ENCODE data around the gene MYO1H.
"Not testable (repeated sequence)": the region's sequence is repeated elsewhere in the genome, so short reads cannot be mapped to it uniquely, and the experiment has no call there.

The MYO1H gene

GRCh38 chr12:109473526-109474270 is 126.0 kb downstream of the MYO1H start:
- DNase-seq, result not testable (repeated sequence)

GRCh38 chr12:109475121-109475520 is 127.4 kb downstream of the MYO1H start:
- no peak for DNase-seq

DNA sequence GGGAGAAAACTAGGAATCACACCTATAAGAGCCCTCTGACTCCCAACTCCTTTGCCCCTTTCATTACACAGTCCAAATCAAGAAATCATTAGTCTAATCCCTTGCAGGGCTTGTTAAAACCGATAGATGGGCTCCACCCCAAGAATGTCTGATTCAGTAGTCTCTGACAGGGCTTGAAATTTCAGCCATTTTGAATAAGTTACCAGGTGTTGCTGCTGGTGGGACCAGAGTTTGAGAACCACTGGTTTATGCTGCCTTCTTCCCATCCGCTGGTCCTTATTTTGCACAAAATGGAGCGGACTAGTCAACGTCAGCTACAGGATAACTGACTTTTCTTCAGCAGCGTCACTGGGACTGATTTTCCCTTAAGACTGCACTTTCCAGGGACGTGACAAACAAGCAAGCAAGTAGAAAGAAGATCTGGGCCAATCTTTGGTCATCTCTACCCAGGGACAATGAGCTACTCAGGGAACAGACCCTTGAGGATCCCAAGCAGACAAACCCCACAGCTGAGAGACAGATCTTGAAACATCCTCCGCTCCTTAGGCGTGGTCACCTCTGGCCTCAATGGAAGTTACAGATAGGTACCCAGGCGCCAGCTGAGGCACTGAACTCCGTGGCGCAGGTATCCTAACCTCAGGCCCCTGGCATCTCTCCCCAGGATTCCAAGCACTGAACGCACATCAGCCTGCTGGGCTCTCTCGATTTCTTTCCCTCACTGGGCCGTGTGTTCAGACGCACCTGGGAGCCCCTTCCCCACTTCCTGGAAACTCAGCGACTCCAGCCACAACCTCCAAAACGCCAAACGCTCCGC is 128.5 kb downstream of the MYO1H start:
- no peak for DNase-seq

DNA sequence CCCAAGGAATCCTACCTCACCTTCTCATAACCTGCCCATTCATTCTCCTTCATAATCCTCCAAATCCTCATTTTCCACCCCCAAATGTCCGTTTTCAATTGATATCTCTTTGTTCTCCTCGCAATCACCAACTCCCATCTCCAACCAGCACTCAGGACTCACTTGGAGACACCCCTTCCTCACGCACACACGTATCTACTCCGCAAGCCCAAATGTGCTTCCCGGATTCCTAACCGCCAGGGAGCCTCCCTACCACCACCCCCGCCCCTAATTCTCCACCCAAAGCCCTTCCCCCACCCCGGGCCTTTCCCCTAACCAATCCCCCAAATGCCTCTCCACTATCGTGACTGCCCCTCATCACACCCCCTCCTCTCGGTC is 129.1 kb downstream of the MYO1H start:
- no peak for DNase-seq

- DNase-seq, result peak; percentile 89
These were observed 129.7 kb downstream of the MYO1H start, which contains the start of the genes KCTD10 and UBE3B for GRCh38 chr12:109477185-109477962. KCTD10 (minus strand) TSS chr12:109477300; CDS start chr12:109477262, 38 bp downstream. UBE3B (plus strand) TSS chr12:109477634; CDS start chr12:109483552, 5,918 bp downstream.

GRCh38 chr12:109477963-109478315 is 130.2 kb downstream of the MYO1H start:
- no peak for DNase-seq

DNA sequence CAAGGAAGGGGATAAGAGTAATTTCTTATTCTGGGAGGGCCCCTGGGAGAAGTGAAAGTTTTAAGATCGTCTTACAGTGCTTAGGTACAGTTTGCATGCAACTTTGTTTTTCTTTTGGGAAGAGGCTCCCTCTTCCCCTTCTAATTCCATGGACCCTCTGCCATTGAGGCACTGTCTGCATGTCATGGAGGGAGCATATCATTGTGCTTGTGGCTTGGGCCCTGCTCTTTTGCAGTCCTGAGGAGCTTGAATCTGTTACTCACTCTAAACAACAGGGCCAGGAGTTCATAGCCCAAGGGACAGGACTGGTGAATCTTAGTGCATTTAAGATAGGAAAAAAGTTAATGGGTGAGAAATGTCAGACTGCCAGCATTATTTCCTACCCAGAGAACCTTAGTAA is 132.1 kb downstream of the MYO1H start:
- DNase-seq, result no peak

- DNase-seq, result no peak
These were observed 132.7 kb downstream of the MYO1H start for GRCh38 chr12:109480356-109480755.

GRCh38 chr12:109481863-109482262 is 134.2 kb downstream of the MYO1H start:
- DNase-seq, result no peak

DNA sequence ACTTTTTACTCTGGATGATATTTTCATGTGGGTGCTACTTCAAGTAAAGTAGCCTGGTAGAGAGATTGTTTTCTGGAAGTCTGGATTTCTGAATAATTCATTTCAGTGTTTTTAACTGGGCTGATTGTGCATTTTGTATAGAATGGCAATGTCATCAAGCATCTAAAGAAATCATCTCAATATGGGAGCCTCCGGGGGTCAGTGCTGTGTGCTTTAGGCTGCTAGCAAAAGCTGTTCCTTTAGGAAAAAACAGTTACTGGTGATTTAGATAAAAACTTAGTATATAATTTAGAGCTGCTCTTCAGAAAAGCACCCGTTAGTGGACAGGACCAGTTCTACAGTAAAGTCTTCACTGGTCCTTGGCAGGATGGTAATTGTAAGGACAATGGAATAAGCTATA is 134.8 kb downstream of the MYO1H start:
- DNase-seq, result no peak

DNA sequence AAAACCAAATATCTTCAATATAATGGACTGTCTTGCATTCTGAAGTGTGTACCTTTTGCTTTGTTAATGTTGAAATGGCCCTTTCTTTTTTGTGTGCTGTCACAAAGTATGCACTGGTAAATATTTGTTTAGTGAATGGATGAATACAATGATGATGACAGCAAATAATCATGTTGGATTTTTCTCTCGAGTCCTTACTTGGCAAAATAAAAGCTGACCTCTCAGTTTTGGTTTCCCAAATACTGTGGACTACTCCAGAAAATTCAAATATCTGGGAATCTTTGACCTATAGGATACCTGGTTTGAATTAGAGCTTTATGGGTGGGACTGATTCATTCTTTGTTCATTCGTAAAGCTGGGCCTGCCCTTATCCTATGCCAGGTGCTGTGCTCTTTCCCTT is 135.2 kb downstream of the MYO1H start:
- no peak for DNase-seq

DNA sequence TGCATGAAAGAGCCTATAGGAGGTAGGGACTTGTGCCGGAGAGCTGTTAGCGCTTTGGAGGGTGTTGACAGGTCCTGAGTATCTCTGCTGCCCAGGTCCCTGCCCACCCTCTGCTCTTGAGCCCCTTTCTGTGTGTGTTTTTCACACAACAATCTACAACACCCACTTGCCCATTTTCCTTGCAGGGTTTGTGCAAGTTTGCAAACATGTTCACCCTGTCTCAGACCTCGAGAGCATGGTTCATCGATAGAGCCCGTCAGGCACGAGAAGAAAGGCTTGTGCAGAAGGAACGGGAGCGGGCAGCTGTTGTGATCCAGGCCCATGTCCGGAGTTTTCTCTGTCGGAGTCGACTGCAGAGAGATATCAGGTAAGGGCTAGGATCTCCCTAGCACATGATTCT is 135.6 kb downstream of the MYO1H start:
- DNase-seq, result no peak

- DNase-seq, result no peak
These were observed 137.5 kb downstream of the MYO1H start for GRCh38 chr12:109485201-109485600.

- no peak for DNase-seq
These were observed 139.7 kb downstream of the MYO1H start for GRCh38 chr12:109487181-109488050.

DNA sequence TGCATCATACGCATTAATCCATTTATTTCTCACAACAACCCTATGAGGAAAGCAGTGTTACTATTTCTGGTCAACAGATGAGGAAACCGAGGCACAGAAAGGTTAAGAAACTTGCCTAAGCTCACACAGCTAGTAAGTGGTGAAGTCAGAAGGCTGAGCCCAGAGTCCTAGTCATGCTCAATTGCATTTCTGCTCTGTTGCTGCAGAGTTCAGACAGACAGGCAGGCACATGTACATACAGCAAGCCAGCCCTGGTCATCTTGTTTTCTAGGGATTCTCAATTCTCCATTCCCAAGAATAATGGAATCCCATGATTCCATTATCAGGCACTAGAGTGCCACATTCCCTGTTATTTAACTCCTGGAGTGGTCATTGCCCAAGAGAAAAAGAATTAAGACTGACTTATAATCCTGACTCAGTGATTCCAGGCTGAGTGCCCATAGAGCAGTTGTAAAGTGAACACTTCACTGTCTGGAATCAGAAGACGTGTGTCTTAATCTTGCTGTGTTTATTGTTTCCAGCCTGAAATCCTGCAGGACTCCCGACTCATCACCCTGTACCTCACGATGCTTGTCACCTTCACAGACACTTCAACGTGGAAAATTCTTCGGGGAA is 140.5 kb downstream of the MYO1H start:
- no peak for DNase-seq

- DNase-seq, result no peak
These were observed 141.6 kb downstream of the MYO1H start for GRCh38 chr12:109489016-109489954.

- DNase-seq, result no peak
These were observed 142.4 kb downstream of the MYO1H start for GRCh38 chr12:109489955-109490565.

GRCh38 chr12:109491671-109492070 is 144.0 kb downstream of the MYO1H start:
- DNase-seq, result no peak

GRCh38 chr12:109492371-109492770 is 144.7 kb downstream of the MYO1H start:
- no peak for DNase-seq

GRCh38 chr12:109493090-109493489 is 145.4 kb downstream of the MYO1H start:
- DNase-seq, result no peak

All from NCI-H146 (cell line).